ENCODE results near the gene IFT25.

The IFT25 gene

GRCh38 chr1:53967409-53968124 is 22.1 kb upstream of the IFT25 start:
- TF ChIP-seq POLR2A (IDR thresholded peaks at IDR 0.05; ENCODE audit: low read length) (no peak), GATA1 (IDR thresholded peaks at IDR 0.05; ENCODE audit: low read depth, low read length) (no peak)
- DNase-seq = no peak

GRCh38 chr1:53966794-53967193 is 21.3 kb upstream of the IFT25 start:
- DNase-seq = no peak

DNA sequence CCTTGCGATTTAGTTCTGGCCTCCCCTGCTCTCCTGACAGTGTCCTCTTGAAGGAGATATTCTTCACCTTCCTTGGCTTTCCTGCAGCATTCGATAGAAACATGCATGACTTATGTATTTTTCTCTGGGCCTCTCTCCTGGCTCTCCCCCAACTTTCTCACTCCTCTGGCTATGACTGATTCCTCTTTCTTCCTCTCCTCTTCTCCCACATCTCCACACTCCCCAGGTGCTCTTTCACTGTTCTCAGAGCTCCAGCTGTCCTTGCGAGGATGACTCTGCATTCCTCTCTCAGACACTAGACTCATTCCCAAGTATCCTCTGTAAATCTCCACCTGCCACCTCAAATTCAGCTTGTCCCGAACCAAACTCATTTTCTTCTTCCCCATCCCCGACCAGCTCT is 18.6 kb upstream of the IFT25 start:
- no peak for TF ChIP-seq POLR2A (IDR thresholded peaks at IDR 0.05; ENCODE audit: low read length)
- TF ChIP-seq GATA1 (IDR thresholded peaks at IDR 0.05; ENCODE audit: low read depth, low read length) = no peak
- no peak for DNase-seq

More at GRCh38 chr1:53966794-53967193, 21.3 kb upstream of the IFT25 start:
- TF ChIP-seq POLR2A (IDR thresholded peaks at IDR 0.05; ENCODE audit: low read length) (no peak), GATA1 (IDR thresholded peaks at IDR 0.05; ENCODE audit: low read depth, low read length) (no peak)

- TF ChIP-seq GATA1 (IDR thresholded peaks at IDR 0.05; ENCODE audit: low read depth, low read length) = no peak
- no peak for TF ChIP-seq POLR2A (IDR thresholded peaks at IDR 0.05; ENCODE audit: low read length)
- DNase-seq = peak; percentile 7 to 27
These were observed 18.0 kb upstream of the IFT25 start for GRCh38 chr1:53963460-53963859.

DNA sequence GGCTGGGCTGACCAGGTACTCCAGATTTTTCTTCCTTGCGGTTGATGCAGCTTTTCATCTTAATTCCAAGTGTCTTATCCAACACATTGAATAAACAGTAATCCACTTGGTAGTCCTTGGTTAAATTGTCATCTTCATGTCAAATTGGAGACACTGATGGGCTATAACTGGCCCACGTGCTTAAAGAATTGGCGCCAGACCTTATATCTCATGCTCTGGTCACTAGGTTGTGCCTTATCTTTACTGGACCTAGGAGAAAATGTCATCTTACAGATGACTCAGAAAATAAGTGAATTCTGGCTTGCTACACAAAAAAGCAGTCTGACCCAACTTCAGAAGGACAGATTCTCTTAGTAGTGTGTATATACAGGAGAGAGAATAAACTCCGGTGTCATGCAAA is 16.9 kb upstream of the IFT25 start:
- TF ChIP-seq GATA1 (IDR thresholded peaks at IDR 0.05; ENCODE audit: low read depth, low read length) (no peak), POLR2A (IDR thresholded peaks at IDR 0.05; ENCODE audit: low read length) (no peak)
- DNase-seq = no peak

GRCh38 chr1:53959664-53960250 is 14.3 kb upstream of the IFT25 start:
- peak; percentile 42 to 70 for DNase-seq
- no peak for TF ChIP-seq GATA1 (IDR thresholded peaks at IDR 0.05; ENCODE audit: low read depth, low read length)
- TF ChIP-seq POLR2A (IDR thresholded peaks at IDR 0.05; ENCODE audit: low read length) = no peak

DNA sequence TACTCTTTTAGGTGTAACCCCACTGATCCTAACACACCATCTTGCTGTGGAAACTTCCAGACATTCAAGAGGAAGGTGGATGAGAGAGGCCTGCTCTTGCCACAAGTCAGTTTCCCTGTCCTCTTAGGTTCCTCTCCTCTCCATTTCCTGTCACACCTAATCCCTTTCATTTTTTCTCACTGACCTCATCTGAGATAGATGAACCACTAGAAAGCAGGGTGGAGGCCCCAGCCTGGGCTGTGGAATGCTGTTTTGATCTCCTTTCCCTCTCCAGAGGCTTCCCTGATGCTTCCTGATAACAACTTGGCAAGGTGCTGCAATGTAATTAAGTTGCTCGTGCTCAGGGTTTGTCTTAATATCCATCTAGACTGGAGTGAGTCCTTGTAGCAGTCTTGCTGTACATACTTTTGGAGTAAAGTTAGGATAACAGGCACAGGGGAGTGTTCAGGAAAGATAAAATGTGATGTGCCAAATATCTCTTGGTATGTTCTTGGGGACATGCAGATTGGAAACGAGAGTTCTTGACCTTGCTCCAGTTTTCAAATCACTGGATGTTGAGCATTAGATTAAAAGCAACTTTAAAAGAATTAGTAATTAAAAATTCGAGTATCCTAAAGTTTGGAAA is 11.8 kb upstream of the IFT25 start:
- TF ChIP-seq GATA1 (IDR thresholded peaks at IDR 0.05; ENCODE audit: low read depth, low read length) (no peak), POLR2A (IDR thresholded peaks at IDR 0.05; ENCODE audit: low read length) (no peak)
- peak; percentile 9 to 26 for DNase-seq

DNA sequence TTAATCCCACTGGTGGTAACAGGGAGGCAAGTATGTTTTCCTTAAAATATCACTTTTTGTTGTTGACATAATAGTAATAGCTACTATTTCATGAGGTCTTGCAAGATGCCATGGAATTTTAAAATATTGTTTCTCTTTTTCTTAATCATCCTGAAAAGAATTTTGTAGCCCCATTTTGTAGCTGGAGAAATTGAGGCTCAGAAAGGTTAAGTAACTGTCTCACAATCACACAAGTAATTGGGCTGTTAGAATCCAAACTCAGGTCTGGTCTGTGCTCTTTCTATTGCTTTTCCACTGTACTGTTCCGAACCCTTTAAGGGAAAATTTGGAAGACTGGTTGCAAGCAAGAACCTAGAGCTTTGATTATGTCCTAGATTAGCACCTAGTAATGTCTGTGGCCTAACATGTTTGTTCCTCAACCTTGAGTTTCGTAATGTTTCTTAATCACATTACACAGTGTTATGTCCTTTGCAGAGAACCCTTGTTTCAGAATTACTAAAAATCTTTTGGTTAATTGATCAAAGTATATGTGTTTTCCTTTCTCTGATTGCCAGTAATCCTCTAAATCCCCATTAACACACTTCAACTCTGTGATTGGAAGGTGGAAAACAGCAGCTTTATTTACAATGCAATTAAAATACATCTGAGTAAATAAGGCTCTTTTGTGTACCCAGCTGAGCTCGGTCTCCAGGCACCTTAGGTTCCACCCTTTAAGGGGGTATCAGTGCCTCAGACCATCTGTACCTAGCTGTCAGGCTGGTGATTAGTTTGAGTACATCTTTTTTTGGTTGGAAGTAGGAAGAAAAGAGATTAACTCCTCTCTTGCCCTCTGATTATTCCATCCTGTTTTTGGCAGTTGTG is 11.0 kb upstream of the IFT25 start:
- DNase-seq = no peak
- TF ChIP-seq GATA1 (IDR thresholded peaks at IDR 0.05; ENCODE audit: low read depth, low read length) (no peak), POLR2A (IDR thresholded peaks at IDR 0.05; ENCODE audit: low read length) (no peak)

DNA sequence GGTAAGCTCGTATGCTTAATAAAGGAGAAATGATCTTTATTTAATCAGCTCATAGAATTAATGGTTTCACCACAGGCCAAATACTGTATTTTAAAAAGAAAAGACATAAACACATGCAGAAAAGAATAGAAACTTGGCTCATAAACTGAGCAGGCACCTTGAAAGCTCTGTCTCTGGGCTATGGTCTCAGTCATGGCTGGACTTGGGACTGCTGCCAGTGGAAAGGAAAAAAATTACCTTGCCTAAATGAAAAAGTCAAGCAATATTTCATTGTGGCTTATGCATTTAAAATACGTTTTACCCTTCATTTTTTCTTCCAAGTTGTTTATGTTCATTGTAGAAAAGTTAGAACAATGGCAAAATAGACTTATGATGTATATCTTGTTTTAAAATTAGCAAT is 8.6 kb upstream of the IFT25 start:
- TF ChIP-seq POLR2A (IDR thresholded peaks at IDR 0.05; ENCODE audit: low read length) (no peak), GATA1 (IDR thresholded peaks at IDR 0.05; ENCODE audit: low read depth, low read length) (no peak)
- no peak for DNase-seq

- TF ChIP-seq GATA1 (IDR thresholded peaks at IDR 0.05; ENCODE audit: low read depth, low read length) = no peak
- TF ChIP-seq POLR2A (IDR thresholded peaks at IDR 0.05; ENCODE audit: low read length) = no peak
- DNase-seq = no peak
These were observed 6.2 kb upstream of the IFT25 start for GRCh38 chr1:53951697-53952096.

GRCh38 chr1:53949023-53949990 is 3.8 kb upstream of the IFT25 start:
- TF ChIP-seq POLR2A (IDR thresholded peaks at IDR 0.05; ENCODE audit: low read length) (no peak), GATA1 (IDR thresholded peaks at IDR 0.05; ENCODE audit: low read depth, low read length) (no peak)
- peak; percentile 52 to 64 for DNase-seq

DNA sequence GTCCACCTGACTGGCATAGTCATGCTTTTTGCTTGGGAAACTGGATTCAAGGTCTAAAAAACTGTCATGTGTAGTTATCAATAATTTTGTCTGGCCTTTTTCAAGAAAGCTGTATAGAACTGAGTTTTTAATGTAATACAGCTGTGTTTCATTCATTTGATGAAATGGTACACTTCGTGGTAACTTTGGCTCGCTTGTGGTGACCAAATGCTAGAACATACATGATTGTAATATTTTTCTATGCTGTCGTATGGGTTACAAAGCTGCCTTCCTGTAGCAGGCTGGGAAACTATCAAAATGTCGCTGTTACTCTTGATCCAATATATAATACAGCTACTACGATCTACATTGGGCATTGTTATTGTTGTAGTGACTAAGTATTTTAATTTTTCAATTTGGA is 2.8 kb upstream of the IFT25 start:
- TF ChIP-seq GATA1 (IDR thresholded peaks at IDR 0.05; ENCODE audit: low read depth, low read length) = no peak
- no peak for TF ChIP-seq POLR2A (IDR thresholded peaks at IDR 0.05; ENCODE audit: low read length)
- no peak for DNase-seq
